SU-DHL-6 (cell line): ENCODE measurements around the gene LAD1.

ENCODE experiments used
- CTCF ChIP-seq: fragments of 200-600 bp; sonication (generic); IDR thresholded peaks from one replicate; pipeline ENCODE4 v1.5.1; 2017; ENCODE audit warnings: antibody characterized with exemption, mild to moderate bottlenecking, low read length, moderate library complexity; ENCODE audit not compliant: insufficient read depth, poor library complexity, severe bottlenecking
- EZH2phosphoT487 ChIP-seq: fragments of 200-600 bp; sonication (generic), shearing (Covaris generic); conservative IDR thresholded peaks from 2 replicates; pipeline ENCODE4 v1.6.1; 2018; ENCODE audit warnings: mild to moderate bottlenecking, antibody characterized with exemption, low read length, moderate library complexity, mixed read lengths

DNA sequence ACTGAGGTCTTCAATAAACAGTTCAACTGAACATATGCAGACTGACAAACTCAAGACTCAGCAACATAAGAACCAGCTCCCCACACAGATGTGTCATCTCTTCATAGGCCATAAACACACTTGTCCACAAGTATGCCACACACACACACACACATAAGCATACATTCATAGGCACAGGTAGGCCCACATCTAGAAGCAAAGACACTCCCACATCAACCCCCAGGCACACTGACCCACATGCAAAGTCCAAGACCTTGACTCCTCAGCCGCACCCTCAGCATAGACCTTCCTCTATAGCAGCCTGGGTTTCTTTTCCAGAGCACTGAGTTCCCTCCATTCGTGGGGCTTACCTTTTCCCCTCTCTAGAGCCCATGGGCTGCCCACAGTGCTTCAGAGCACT, 1.4 kb downstream of the LAD1 start:
- TF ChIP-seq CTCF (no peak), EZH2phosphoT487 (no peak)
